WTC11 (cell line): ENCODE results near the gene RNF2. TPM values are rescaled to one million over a fixed set of nuclear protein-coding genes. Genes with fewer than 3 reads are reported as not detected.

ENCODE experiments used
- ATAC-seq: fragments of 200-7000 bp; cut with Tn5 transposase; 2 replicates; pipeline ENCODE4 v1.10.0; 2021; ENCODE audit warnings: mild to moderate bottlenecking, moderate library complexity
- CTCF ChIA-PET: fragments of 300-600 bp; sonication (Branson Sonifier 250); formaldehyde crosslinking; loops from one replicate; lab custom pipeline; 2021; ENCODE audit warnings: antibody characterized with exemption; lab: Charles Lee
- POLR2A ChIA-PET: fragments of 350-600 bp; sonication (Branson Sonifier 250); formaldehyde crosslinking; loops from one replicate; lab custom pipeline; 2021; ENCODE audit warnings: antibody characterized with exemption; lab: Charles Lee
- DNase-seq: peaks from one replicate; pipeline ENCODE4 v3.0.0; 2021; ENCODE audit warnings: low spot score
- H3K27ac Mint-ChIP-seq: 2 replicates; pipeline ENCODE4 v1.8.0; 2021; ENCODE audit warnings: mixed read lengths
- H3K27me3 Mint-ChIP-seq: 2 replicates; pipeline ENCODE4 v1.8.0; 2021; ENCODE audit warnings: low read depth, mild to moderate bottlenecking, moderate library complexity, mixed read lengths
- H3K36me3 Mint-ChIP-seq: 2 replicates; pipeline ENCODE4 v1.8.0; 2021; ENCODE audit warnings: mixed read lengths
- H3K4me1 Mint-ChIP-seq: 2 replicates; pipeline ENCODE4 v1.8.0; 2022; ENCODE audit warnings: mixed read lengths
- H3K4me3 Mint-ChIP-seq: 2 replicates; pipeline ENCODE4 v1.8.0; 2021; ENCODE audit warnings: mild to moderate bottlenecking, moderate library complexity, mixed read lengths
- H3K9me3 Mint-ChIP-seq: 2 replicates; pipeline ENCODE4 v1.8.0; 2021; ENCODE audit warnings: mixed read lengths
- ESRRA ChIP-seq: sonication (generic); formaldehyde crosslinking; IDR thresholded peaks from 2 replicates; pipeline ENCODE4 v1.8.1; 2022; ENCODE audit warnings: mild to moderate bottlenecking, missing genetic modification reagents, borderline replicate concordance
- JUN ChIP-seq: sonication (generic); formaldehyde crosslinking; IDR thresholded peaks from 2 replicates; pipeline ENCODE4 v1.8.0; 2023; ENCODE audit warnings: mild to moderate bottlenecking, missing genetic modification reagents
- MAX ChIP-seq: sonication (generic); formaldehyde crosslinking; IDR thresholded peaks from 2 replicates; pipeline ENCODE4 v1.8.0; 2022; ENCODE audit warnings: mild to moderate bottlenecking, missing genetic modification reagents
- MXD4 ChIP-seq: fragments of 250-450 bp; sonication (Bioruptor Pico); IDR thresholded peaks from 2 replicates; pipeline ENCODE4 v1.8.0; 2021; ENCODE audit warnings: mild to moderate bottlenecking, moderate library complexity, borderline replicate concordance
- NFE2L1 ChIP-seq: sonication (generic); formaldehyde crosslinking; IDR thresholded peaks from 2 replicates; pipeline ENCODE4 v1.8.1; 2023; ENCODE audit warnings: missing genetic modification reagents
- SOX15 ChIP-seq: fragments of 250-450 bp; sonication (Bioruptor Pico); IDR thresholded peaks from 2 replicates; pipeline ENCODE4 v1.9.0; 2021; ENCODE audit warnings: mild to moderate bottlenecking
- TCF7 ChIP-seq: sonication (generic); formaldehyde crosslinking; IDR thresholded peaks from 2 replicates; pipeline ENCODE4 v1.8.0; 2022; ENCODE audit warnings: mild to moderate bottlenecking, low read depth, missing genetic modification reagents, moderate library complexity
- TEAD1 ChIP-seq: sonication (generic); formaldehyde crosslinking; IDR thresholded peaks from 2 replicates; pipeline ENCODE4 v1.8.0; 2022; ENCODE audit warnings: mild to moderate bottlenecking, missing genetic modification reagents
- ZNF219 ChIP-seq: sonication (generic); formaldehyde crosslinking; IDR thresholded peaks from 2 replicates; pipeline ENCODE4 v1.8.0; 2023; ENCODE audit warnings: missing genetic modification reagents, mild to moderate bottlenecking, borderline replicate concordance
- ZNF281 ChIP-seq: sonication (generic); formaldehyde crosslinking; IDR thresholded peaks from 2 replicates; pipeline ENCODE4 v1.8.0; 2023; ENCODE audit warnings: mild to moderate bottlenecking, missing genetic modification reagents
- total RNA-seq: library from RNA; stranded (reverse); gene quantifications from 3 replicates; pipeline ENCODE4 v1.2.3, GENCODE V29; 2021
- TF ChIP-seq, protein P1 (sequence below): fragments of 250-450 bp; sonication (Bioruptor Pico); IDR thresholded peaks from 2 replicates; pipeline ENCODE4 v1.9.0; 2021; ENCODE audit warnings: moderate library complexity, mild to moderate bottlenecking, inconsistent platforms, borderline replicate concordance
- TF ChIP-seq, protein P2 (sequence below): fragments of 250-450 bp; sonication (Bioruptor Pico); IDR thresholded peaks from 2 replicates; pipeline ENCODE4 v1.8.0; 2021; ENCODE audit warnings: mild to moderate bottlenecking
- TF ChIP-seq, protein P3 (sequence below): sonication (generic); formaldehyde crosslinking; IDR thresholded peaks from 2 replicates; pipeline ENCODE4 v1.8.0; 2022; ENCODE audit warnings: missing genetic modification reagents

RNF2 gene
- total RNA-seq, 1 experiment from 2014 or later: 37.3 TPM

- no peaks in the 10 kb centered on the region for H3K9me3 Mint-ChIP-seq
- peaks cover 53% of the 10 kb centered on the region for H3K4me1 Mint-ChIP-seq
- H3K27me3 Mint-ChIP-seq: peaks cover 27% of the 10 kb centered on the region
- peak overlapping the region; percentile 90 for H3K27ac Mint-ChIP-seq
- H3K36me3 Mint-ChIP-seq: 0 out of 2 replicates have a peak, but pooled peaks cover 8% of the 10 kb centered on the region
- DNase-seq: peak; percentile 59
- CTCF ChIA-PET: interaction anchor here (0.6 to 2.2 kb wide), 7 partner anchors 30 to 564 kb away, joined by 3 to 11 read pairs (median 3); no protein-coding TSS in a partner anchor
- peak; percentile 52 for ATAC-seq
- peak overlapping the region; percentile 93 for H3K4me3 Mint-ChIP-seq
- TF ChIP-seq TEAD1 (0 out of 2 replicates have a peak, but pooled peaks have one; percentile 20), TCF7 (CRISPR knock-in tag) (no peak), ZNF219 (CRISPR knock-in tag) (no peak), MAX (CRISPR knock-in tag) (0 out of 2 replicates have a peak, but pooled peaks have one; percentile 32), NFE2L1 (no peak)
- TF ChIP-seq, protein P1, sequence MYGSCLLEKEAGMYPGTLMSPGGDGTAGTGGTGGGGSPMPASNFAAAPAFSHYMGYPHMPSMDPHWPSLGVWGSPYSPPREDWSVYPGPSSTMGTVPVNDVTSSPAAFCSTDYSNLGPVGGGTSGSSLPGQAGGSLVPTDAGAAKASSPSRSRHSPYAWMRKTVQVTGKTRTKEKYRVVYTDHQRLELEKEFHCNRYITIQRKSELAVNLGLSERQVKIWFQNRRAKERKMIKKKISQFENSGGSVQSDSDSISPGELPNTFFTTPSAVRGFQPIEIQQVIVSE: no peak
- POLR2A ChIA-PET: interaction anchor here (0.6 to 1.7 kb wide), 8 partner anchors 17 to 112 kb away, joined by 3 to 6 read pairs (median 4); partner anchors contain the start of gene NIBAN1
Observed at GRCh38 chr1:185045814-185046492, 595 bp downstream of the RNF2 start.

DNA sequence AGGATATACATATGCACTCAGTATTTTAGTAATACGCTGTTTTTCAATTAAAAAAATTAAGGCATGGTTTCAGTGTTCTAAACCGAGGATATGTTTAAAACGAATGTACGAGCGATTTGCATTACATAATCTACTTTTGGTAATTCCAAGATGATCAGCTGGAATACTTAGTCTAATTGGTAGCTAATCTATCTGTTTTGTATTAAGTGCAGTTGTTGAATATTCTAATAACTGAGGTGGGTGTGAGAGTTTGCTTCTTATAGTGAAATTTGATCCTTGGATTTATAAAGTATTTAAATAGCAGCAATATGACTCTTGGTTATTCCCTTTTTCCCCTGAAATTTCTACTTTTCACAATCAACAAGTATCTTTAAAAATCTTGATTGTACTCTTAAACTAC, 1.3 kb downstream of the RNF2 start:
- TF ChIP-seq, protein P2, sequence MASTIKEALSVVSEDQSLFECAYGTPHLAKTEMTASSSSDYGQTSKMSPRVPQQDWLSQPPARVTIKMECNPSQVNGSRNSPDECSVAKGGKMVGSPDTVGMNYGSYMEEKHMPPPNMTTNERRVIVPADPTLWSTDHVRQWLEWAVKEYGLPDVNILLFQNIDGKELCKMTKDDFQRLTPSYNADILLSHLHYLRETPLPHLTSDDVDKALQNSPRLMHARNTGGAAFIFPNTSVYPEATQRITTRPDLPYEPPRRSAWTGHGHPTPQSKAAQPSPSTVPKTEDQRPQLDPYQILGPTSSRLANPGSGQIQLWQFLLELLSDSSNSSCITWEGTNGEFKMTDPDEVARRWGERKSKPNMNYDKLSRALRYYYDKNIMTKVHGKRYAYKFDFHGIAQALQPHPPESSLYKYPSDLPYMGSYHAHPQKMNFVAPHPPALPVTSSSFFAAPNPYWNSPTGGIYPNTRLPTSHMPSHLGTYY (CRISPR knock-in tag): no peak
- TF ChIP-seq MXD4 (CRISPR knock-in tag): no peak
- TF ChIP-seq ESRRA (CRISPR knock-in tag): no peak
- TF ChIP-seq ZNF281: no peak
- TF ChIP-seq SOX15 (CRISPR knock-in tag): no peak

DNA sequence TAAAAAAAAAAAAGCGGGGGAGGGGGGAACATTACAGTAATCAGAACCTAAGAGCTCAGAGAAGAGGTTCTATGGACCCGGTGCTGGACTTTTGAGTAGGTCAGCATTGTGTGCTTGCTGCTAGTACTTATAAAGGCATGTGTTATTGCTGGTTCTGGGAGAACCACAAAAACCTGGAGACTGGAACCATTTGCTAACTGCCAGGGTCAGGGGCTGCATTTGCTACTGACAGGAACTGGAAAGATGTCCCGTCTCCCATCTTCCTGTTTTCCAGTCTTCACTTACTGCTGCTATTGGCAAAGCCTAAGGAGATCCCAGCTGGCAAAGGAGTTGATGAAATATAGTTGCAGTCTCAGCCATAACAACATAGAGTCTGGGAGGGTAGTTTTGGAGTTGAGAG, 4.3 kb downstream of the RNF2 start:
- Mint-ChIP-seq H3K9me3 (peaks cover 10% of the 10 kb centered on the region), H3K27ac (no peak overlapping the region), H3K36me3 (peaks cover 13% of the 10 kb centered on the region), H3K27me3 (peaks cover 7% of the 10 kb centered on the region), H3K4me3 (no peak overlapping the region), H3K4me1 (peaks cover 58% of the 10 kb centered on the region)
- TF ChIP-seq JUN (CRISPR knock-in tag): no peak
- TF ChIP-seq, protein P3, sequence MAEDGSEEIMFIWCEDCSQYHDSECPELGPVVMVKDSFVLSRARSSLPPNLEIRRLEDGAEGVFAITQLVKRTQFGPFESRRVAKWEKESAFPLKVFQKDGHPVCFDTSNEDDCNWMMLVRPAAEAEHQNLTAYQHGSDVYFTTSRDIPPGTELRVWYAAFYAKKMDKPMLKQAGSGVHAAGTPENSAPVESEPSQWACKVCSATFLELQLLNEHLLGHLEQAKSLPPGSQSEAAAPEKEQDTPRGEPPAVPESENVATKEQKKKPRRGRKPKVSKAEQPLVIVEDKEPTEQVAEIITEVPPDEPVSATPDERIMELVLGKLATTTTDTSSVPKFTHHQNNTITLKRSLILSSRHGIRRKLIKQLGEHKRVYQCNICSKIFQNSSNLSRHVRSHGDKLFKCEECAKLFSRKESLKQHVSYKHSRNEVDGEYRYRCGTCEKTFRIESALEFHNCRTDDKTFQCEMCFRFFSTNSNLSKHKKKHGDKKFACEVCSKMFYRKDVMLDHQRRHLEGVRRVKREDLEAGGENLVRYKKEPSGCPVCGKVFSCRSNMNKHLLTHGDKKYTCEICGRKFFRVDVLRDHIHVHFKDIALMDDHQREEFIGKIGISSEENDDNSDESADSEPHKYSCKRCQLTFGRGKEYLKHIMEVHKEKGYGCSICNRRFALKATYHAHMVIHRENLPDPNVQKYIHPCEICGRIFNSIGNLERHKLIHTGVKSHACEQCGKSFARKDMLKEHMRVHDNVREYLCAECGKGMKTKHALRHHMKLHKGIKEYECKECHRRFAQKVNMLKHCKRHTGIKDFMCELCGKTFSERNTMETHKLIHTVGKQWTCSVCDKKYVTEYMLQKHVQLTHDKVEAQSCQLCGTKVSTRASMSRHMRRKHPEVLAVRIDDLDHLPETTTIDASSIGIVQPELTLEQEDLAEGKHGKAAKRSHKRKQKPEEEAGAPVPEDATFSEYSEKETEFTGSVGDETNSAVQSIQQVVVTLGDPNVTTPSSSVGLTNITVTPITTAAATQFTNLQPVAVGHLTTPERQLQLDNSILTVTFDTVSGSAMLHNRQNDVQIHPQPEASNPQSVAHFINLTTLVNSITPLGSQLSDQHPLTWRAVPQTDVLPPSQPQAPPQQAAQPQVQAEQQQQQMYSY: peak; percentile 91
- ChIA-PET CTCF (no interaction called here), POLR2A (no interaction called here)
- no peak for DNase-seq
- ATAC-seq: no peak

More for the DNA sequence above, 1.3 kb downstream of the RNF2 start:
- DNase-seq (no peak), ATAC-seq (no peak)
- Mint-ChIP-seq H3K4me1 (peaks cover 56% of the 10 kb centered on the region), H3K4me3 (peak overlapping the region; percentile 93), H3K36me3 (0 out of 2 replicates have a peak, but pooled peaks cover 8% of the 10 kb centered on the region), H3K9me3 (no peaks in the 10 kb centered on the region), H3K27me3 (peaks cover 27% of the 10 kb centered on the region), H3K27ac (peak overlapping the region; percentile 90)
- POLR2A ChIA-PET: interaction anchor here (0.6 to 1.7 kb wide), 4 partner anchors 22 to 111 kb away, joined by 3 to 4 read pairs (median 4); partner anchors contain the start of gene NIBAN1
- CTCF ChIA-PET: interaction anchor here (1.4 to 2.2 kb wide), 2 partner anchors 124 to 241 kb away, joined by 3 to 11 read pairs; no protein-coding TSS in a partner anchor
